Stimulated activated CD4-positive, alpha-beta T cell treated with anti-CD3 and anti-CD28 coated beads, Interleukin-12 subunit alpha, Interleukin-12 subunit beta, amount 100 ng/mL, for 48 hours (primary cell): ENCODE data around the gene WWOX.
"Not testable (repeated sequence)": the region's sequence is repeated elsewhere in the genome, so short reads cannot be mapped to it uniquely, and the experiment has no call there.

Source experiments
- DNase-seq, 3 donors: peaks; one replicate each; pipeline ENCODE4 v3.0.0-alpha.2; 2020; ENCODE audit warnings: low read depth in 2 of 3, low spot score in 1 of 3

The WWOX gene

GRCh38 chr16:78594191-78594590 lies 494.7 kb downstream of the WWOX start:
- no peak for DNase-seq

- no peak for DNase-seq
Observed at GRCh38 chr16:78596348-78596995, 497.0 kb downstream of the WWOX start.

- no peak for DNase-seq
Observed at GRCh38 chr16:78596996-78597422, 497.6 kb downstream of the WWOX start.

GRCh38 chr16:78597809-78598570 lies 498.5 kb downstream of the WWOX start:
- DNase-seq: no peak

- DNase-seq: no peak
Observed at GRCh38 chr16:78599271-78599670, 499.8 kb downstream of the WWOX start.

GRCh38 chr16:78604423-78605062 lies 505.1 kb downstream of the WWOX start:
- not testable (repeated sequence) for DNase-seq

- DNase-seq: no peak
Observed at GRCh38 chr16:78605548-78606101, 506.2 kb downstream of the WWOX start.

GRCh38 chr16:78606545-78606944 lies 507.1 kb downstream of the WWOX start:
- DNase-seq: no peak

GRCh38 chr16:78607022-78607421 lies 507.6 kb downstream of the WWOX start:
- DNase-seq: no peak

- DNase-seq: no peak
Observed at GRCh38 chr16:78607465-78607864, 508.0 kb downstream of the WWOX start.

GRCh38 chr16:78608305-78608776 lies 508.9 kb downstream of the WWOX start:
- DNase-seq: no peak

GRCh38 chr16:78609402-78610274 lies 510.2 kb downstream of the WWOX start:
- no peak for DNase-seq

- no peak for DNase-seq
Observed at GRCh38 chr16:78611318-78611717, 511.9 kb downstream of the WWOX start.

GRCh38 chr16:78619811-78620210 lies 520.4 kb downstream of the WWOX start:
- DNase-seq: no peak

- DNase-seq: no peak
Observed at GRCh38 chr16:78620291-78620690, 520.8 kb downstream of the WWOX start.

GRCh38 chr16:78623796-78624195 lies 524.3 kb downstream of the WWOX start:
- DNase-seq: no peak

GRCh38 chr16:78624366-78624765 lies 524.9 kb downstream of the WWOX start:
- no peak for DNase-seq

GRCh38 chr16:78628461-78629045 lies 529.1 kb downstream of the WWOX start:
- DNase-seq: no peak

GRCh38 chr16:78629173-78629572 lies 529.7 kb downstream of the WWOX start:
- no peak for DNase-seq

GRCh38 chr16:78630102-78630501 lies 530.6 kb downstream of the WWOX start:
- no peak for DNase-seq
